Measurements from ENCODE around the gene CA11.

DNA sequence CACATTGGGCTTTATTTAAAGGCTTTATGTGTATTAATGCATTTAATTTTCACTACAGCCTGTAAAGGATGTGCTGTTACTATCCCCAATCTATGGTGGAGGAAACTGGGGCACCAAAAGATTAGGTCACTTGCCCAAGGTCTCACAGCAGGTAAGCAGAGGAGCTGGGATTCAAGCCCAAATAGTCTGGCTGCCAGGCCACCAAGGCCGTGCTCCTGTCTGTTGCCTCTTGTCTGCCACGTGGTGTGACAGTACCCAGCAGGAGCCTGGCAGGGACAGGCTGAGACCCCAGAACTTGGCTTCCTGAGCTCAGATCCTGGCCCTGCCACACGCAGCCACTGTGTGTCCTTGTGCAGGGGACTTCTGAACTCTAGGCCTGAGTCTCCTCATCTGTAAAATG is 22.3 kb upstream of the CA11 start:
- TF ChIP-seq, protein P1, sequence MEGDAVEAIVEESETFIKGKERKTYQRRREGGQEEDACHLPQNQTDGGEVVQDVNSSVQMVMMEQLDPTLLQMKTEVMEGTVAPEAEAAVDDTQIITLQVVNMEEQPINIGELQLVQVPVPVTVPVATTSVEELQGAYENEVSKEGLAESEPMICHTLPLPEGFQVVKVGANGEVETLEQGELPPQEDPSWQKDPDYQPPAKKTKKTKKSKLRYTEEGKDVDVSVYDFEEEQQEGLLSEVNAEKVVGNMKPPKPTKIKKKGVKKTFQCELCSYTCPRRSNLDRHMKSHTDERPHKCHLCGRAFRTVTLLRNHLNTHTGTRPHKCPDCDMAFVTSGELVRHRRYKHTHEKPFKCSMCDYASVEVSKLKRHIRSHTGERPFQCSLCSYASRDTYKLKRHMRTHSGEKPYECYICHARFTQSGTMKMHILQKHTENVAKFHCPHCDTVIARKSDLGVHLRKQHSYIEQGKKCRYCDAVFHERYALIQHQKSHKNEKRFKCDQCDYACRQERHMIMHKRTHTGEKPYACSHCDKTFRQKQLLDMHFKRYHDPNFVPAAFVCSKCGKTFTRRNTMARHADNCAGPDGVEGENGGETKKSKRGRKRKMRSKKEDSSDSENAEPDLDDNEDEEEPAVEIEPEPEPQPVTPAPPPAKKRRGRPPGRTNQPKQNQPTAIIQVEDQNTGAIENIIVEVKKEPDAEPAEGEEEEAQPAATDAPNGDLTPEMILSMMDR (IDR thresholded peaks at IDR 0.05): no peak
- no peak for TF ChIP-seq POLR2A (IDR thresholded peaks at IDR 0.05)
